GM12878 (cell line): ENCODE measurements around the gene GRIP2.

Experiments
- BMI1 ChIP-seq: fragments of 450-650 bp; IDR thresholded peaks from 2 replicates; pipeline ENCODE4 v1.6.1; 2016; ENCODE audit warnings: mild to moderate bottlenecking, moderate library complexity, borderline replicate concordance
- EZH2 ChIP-seq: IDR thresholded peaks from 2 replicates; pipeline ENCODE4 v1.6.1; 2012; ENCODE audit warnings: low read depth, mild to moderate bottlenecking, control low read depth, inconsistent platforms, low read length, borderline replicate concordance; ENCODE audit not compliant: control insufficient read depth
- RAD21 ChIP-seq: IDR thresholded peaks from 2 replicates; pipeline ENCODE4 v1.6.1; 2011; ENCODE audit warnings: mild to moderate bottlenecking, low read depth, low read length, moderate library complexity; ENCODE audit not compliant: insufficient read depth
- TF ChIP-seq, protein P1 (sequence below), 3 experiments: IDR thresholded peaks in 2 of 3; conservative IDR thresholded peaks in 1 of 3; 2 replicates each; pipeline ENCODE4 v1.5.1; 2011; ENCODE audit warnings: low read depth in 3 of 3, low read length in 3 of 3, mild to moderate bottlenecking in 3 of 3, control low read depth in 2 of 3, moderate library complexity in 2 of 3, inconsistent platforms in 1 of 3, mixed read lengths in 1 of 3; ENCODE audit not compliant: control insufficient read depth in 2 of 3, insufficient read depth in 1 of 3; ENCODE audit errors: extremely low read depth in 1 of 3
- TF ChIP-seq, protein P2 (sequence below): fragments of 450-650 bp; IDR thresholded peaks from 2 replicates; pipeline ENCODE4 v1.6.1; 2018; ENCODE audit warnings: mild to moderate bottlenecking, low read depth, moderate library complexity; ENCODE audit not compliant: partially characterized antibody

DNA sequence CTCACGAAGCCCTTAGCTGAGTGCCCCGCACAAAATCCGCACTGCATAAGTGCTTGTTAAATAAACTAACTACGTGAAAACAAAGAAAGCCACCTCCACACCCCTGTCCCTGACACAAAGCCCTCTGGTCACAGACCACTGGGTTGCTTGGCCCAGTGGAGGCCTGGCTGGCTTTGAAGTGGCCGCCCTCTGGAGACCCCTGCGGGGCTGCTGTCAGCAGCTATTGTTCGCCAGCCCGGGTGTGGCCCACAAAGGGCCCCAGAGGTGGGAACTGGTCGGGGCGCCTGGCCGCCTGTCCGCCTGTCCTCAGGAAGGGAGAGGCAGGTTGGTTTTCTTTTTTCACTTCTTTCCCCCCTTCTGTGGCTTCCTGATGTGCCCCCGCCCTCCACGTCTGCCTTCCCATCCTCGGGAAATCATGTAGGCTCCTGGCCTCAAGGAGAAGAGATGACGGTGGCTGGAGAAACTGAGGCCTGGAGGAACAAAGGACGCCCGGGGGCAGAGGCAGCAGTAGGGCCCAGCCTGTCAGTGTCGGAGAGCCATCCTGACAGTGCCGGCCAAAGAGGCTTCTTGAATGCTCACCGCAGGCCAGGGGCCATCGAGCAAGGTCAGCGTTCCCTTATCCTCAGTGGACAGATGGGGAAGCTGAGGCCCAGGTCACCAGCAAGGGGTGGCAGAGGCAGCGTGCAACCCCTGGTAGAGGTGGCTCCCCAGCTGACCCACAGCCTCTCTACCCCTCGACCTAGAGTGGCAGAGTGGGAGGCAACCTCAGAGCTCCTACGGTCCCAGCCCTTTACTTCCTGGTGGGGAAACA is 76.6 kb downstream of the GRIP2 start:
- TF ChIP-seq EZH2 (no peak), RAD21 (no peak), BMI1 (no peak)
- TF ChIP-seq, protein P1, sequence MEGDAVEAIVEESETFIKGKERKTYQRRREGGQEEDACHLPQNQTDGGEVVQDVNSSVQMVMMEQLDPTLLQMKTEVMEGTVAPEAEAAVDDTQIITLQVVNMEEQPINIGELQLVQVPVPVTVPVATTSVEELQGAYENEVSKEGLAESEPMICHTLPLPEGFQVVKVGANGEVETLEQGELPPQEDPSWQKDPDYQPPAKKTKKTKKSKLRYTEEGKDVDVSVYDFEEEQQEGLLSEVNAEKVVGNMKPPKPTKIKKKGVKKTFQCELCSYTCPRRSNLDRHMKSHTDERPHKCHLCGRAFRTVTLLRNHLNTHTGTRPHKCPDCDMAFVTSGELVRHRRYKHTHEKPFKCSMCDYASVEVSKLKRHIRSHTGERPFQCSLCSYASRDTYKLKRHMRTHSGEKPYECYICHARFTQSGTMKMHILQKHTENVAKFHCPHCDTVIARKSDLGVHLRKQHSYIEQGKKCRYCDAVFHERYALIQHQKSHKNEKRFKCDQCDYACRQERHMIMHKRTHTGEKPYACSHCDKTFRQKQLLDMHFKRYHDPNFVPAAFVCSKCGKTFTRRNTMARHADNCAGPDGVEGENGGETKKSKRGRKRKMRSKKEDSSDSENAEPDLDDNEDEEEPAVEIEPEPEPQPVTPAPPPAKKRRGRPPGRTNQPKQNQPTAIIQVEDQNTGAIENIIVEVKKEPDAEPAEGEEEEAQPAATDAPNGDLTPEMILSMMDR (IDR thresholded peaks at IDR 0.05 in 2 of 3, conservative IDR thresholded peaks at IDR 0.05 in 1 of 3; ENCODE audit: control insufficient read depth in 2 of 3, extremely low read depth in 1 of 3, insufficient read depth in 1 of 3, low read depth in 3 of 3, low read length in 3 of 3), result no peak
- TF ChIP-seq, protein P2, sequence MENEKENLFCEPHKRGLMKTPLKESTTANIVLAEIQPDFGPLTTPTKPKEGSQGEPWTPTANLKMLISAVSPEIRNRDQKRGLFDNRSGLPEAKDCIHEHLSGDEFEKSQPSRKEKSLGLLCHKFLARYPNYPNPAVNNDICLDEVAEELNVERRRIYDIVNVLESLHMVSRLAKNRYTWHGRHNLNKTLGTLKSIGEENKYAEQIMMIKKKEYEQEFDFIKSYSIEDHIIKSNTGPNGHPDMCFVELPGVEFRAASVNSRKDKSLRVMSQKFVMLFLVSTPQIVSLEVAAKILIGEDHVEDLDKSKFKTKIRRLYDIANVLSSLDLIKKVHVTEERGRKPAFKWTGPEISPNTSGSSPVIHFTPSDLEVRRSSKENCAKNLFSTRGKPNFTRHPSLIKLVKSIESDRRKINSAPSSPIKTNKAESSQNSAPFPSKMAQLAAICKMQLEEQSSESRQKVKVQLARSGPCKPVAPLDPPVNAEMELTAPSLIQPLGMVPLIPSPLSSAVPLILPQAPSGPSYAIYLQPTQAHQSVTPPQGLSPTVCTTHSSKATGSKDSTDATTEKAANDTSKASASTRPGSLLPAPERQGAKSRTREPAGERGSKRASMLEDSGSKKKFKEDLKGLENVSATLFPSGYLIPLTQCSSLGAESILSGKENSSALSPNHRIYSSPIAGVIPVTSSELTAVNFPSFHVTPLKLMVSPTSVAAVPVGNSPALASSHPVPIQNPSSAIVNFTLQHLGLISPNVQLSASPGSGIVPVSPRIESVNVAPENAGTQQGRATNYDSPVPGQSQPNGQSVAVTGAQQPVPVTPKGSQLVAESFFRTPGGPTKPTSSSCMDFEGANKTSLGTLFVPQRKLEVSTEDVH, result no peak
